ENCODE measurements around the gene NUDT7.
A peak's percentile ranks its signal among the peaks of the same experiment; 100 is the strongest.

The NUDT7 gene

DNA sequence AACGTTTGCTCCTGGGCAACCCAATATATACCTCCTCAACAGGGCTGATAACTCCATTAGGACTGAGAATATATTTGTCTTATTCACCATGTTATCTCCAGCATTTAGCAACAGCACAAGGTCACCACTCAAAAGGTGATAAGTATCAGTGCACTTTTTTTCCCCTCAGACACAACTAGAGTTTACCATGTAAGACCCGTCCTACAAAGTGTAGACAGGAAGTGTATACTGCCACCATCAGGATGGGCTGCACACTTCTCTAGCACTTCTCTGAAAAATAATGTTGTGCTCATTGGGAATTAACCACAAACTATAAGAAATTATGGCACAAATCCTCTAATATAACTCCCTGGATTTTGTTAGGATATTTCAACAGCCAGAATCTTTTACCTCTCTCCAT is 60.4 kb downstream of the NUDT7 start:
- peak; percentile 2 for DNase-seq

DNA sequence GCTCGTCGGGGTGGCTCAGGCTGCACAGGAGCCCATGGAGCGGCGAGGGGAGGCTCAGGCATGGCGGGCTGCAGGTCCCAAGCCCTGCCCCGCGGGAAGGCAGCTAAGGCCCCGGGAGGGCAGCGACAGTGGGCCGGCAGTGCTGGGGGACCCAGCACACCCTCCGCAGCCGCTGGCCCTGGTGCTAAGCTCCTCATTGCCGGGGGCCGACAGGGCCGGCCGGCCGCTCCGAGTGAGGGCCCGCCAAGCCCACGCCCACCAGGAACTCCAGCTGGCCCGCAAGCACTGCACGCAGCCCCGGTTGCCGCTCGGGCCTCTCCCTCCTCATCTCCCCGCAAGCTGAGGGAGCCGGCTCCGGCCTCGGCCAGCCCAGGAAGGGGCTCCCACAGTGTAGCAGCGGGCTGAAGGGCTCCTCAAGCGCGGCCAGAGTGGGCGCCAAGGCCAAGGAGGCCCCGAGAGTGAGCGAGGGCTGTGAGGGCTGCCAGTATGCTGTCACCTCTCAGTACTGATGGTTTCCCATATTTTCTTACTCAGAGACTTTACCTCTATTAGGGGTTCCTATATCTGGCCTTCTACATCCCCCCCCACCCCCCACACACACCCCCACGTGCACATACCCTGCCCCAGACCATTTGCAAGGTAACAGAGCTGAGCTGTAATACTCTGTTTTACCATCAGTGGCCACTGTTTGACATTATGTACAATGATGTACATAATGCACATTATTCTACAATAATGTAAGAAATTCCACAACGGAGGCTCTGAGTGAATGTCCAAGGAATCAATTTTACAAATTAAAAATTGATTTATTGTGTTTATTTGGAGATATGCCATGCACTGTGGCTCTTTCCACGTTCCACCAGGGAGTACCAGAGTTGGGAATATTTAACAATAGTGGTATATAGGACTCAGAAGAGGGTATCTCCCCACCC is 62.4 kb downstream of the NUDT7 start:
- DNase-seq: no peak

DNA sequence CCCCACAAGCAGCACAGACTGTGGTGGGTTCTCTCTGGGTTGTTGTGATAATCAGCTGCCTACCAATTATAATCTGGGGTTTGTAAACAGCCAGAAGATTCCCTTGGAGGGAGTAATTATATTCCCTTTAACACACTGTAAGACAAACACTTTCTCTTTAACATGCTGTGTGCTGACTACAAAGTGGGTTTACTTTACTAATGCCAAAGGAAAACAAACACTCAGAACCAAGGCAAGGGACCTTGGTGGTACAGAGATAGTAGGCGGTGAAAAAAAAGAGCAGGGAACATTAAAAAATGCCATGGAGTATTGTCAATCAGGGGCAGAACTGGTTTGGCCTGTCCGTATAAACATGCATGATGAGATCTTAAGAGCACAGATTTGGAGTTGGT is 63.1 kb downstream of the NUDT7 start:
- no peak for DNase-seq

DNA sequence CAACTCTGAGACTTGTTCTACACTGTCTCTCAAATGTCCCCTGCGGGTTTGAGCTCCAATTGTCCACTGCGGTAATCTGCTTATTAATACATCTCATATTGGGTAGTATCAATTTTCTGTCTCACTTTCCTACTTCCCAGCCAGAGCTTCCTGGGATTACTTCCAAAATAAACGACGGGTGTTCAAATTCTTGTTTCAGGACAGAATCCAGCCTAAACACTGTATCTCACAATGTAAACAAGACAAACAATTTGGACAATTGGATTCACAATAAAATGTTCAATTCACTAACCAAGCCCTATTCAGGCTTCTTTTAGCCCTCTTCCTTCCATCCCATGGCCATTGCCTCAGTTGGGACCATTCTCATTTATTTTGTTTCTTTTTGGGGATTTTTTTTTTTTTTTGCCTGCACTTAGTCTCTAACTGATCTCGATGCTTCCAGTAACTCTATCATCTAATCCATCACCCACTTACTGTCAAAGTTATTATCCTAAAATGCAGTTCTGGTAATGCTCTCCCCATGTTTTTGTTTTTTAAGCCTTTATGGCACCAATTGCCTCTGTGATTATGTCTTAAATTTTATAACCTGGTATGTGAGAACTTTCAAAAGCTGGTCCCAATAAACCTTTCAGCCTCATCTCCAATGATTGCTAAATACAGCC is 64.0 kb downstream of the NUDT7 start:
- no peak for DNase-seq

DNA sequence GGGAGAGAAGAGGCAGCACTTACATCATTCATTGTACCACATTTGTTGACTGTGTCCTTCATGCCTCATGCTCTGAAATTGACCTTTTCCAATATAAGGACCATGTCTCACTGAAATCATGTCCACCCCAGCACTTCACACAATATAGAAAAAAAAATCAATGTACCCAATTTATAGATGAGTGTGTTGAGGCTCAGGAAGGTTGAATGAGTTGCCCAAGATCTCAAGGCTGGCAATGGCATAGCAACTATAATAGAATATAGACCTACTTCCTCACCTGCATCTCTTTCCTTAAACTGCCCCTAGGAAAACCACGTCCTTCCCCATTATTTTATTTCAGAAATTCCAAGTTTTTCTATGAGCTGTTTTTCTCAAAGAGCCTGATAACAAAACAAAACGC is 65.1 kb downstream of the NUDT7 start:
- DNase-seq: no peak

DNA sequence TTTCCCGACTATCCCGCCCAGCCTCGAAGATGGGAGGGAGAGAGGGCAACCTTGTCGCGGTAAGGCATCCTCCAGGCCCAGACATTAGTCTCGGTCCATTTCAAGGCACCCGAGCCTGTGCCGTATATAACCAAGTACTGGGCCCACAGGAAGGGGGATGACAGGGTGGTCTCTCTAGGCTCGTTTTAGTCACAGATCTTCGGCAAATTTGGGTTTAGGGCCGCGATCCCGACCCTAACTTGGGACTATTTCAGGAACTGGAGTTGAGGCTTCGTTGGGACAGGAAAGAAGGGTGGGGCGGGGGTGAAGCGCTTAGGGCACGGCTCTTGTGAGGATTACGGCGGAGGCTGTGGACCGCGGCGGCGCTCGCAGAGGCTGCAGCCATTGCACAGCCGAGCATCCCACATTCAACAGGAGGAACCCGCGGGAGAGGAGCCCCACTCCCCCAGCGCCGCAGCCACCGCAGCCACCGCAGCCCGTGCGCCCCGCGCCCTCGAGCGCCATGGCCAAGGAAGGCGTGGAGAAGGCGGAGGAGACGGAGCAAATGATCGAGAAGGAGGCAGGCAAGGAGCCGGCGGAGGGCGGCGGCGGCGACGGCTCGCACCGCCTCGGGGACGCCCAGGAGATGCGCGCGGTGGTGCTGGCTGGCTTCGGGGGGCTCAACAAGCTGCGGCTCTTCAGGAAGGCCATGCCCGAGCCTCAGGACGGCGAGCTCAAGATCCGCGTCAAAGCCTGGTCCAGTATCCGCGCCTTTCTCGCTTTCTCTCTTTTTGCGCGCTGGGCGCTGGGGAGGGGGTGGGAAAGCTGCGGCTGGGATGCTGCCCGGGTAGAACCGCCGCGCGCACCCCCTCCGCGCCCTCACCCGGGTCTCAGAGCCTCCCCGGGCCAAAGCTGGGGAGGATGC is 66.1 kb downstream of the NUDT7 start, which contains the start of gene VAT1L:
Gene VAT1L (plus strand): TSS at position 384 of the 904 bp plus-strand sequence. CDS start 119 bp downstream, at position 503.
- no peak for DNase-seq

DNA sequence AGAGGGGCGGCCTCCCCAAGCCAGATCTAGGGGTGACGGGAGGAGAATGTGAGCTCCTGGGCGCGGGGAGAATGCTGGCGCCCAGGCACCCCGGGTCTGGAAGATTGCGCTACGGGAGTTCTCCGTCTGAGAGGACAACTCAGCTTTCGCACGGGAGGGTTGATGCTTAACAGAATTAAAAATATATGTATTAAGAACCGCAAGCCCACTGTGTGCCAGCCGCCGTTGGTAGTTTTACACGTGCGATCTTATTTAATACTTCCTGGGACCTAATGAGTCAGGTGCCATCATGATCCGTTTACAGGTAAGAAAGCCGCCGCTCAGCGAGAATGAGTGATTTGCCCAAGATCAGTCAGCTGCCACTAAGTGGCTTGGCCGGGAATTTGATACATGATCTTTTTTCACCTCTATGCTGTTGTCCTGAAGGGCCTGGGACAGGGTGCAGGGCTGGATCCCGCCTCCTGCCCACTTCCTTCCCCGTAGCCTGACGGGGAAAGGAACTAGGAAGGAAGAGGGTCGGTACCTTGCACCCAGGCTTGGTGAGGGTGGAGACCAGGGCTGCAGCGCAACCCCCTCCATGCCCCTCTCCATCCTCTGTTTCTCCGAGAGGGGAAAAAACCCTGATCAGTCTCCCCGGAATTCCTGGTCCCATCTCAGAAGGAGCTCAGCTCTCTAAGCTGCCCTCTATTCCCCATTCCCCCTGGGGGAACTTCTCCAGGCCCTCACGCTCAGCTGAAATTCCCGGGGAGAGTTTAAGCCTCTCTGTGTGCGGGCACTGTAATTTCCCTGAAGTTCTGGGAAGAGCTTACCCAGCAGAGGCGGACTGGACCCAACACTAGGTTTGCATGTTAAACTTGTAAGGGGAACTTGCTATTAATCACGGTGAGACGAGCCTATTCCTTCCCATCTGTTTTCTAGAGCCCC is 67.0 kb downstream of the NUDT7 start:
- DNase-seq: no peak

DNA sequence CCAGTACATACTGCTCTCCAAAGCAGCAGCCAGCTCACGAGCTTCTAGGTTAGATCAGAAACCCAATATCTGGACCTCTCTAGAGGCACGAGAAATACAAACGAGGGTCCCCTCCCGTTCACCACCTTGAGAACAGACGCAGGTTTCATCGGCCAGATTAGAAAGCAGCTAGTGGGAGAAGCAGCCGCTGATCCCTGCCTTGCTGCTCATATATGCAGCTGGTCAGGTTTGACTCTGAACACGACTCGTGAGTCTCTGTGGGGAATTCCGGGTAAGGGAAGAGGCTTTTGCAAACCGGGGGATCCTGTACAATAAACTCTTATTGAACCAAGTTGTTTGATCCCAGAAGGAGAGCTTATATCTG is 67.7 kb downstream of the NUDT7 start:
- no peak for DNase-seq

DNA sequence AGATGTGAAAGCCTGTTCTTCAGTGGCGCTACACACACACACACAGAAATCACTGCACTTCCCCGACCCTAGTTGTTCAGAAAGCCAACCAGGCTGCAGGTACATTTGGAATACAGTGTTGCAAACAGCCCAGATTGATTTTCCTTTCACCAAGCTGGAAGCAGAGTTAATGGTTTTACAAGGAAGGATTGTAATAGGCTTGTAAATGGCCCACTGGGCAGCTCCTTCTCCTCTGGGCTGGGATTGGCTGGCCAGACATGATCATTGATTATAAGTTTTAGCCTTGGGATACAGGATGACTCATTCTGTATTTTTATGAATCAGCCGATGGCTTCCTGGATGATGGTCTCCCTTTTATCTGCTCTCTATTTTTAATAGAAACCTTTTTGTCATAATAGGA is 68.6 kb downstream of the NUDT7 start:
- no peak for DNase-seq

Data from inflammatory macrophage treated with lipopolysaccharide for 4 hours (primary cell).